Hindlimb muscle (tissue), 1 donor: Measurements from ENCODE around the gene ISYNA1. TPM values are rescaled to one million over a fixed set of nuclear protein-coding genes. Genes with fewer than 3 reads are reported as not detected.

Experiments used
- DNase-seq: peaks from one replicate; pipeline ENCODE4 v3.0.0-alpha.2; 2013
- polyA plus RNA-seq: library from polyadenylated mRNA; unstranded; fragments of 120-200 nt; gene quantifications from one replicate; pipeline ENCODE4 v1.2.1, GENCODE V29; 2013; ENCODE audit not compliant: insufficient read length

The ISYNA1 gene
- 231 TPM for polyA plus RNA-seq

DNA sequence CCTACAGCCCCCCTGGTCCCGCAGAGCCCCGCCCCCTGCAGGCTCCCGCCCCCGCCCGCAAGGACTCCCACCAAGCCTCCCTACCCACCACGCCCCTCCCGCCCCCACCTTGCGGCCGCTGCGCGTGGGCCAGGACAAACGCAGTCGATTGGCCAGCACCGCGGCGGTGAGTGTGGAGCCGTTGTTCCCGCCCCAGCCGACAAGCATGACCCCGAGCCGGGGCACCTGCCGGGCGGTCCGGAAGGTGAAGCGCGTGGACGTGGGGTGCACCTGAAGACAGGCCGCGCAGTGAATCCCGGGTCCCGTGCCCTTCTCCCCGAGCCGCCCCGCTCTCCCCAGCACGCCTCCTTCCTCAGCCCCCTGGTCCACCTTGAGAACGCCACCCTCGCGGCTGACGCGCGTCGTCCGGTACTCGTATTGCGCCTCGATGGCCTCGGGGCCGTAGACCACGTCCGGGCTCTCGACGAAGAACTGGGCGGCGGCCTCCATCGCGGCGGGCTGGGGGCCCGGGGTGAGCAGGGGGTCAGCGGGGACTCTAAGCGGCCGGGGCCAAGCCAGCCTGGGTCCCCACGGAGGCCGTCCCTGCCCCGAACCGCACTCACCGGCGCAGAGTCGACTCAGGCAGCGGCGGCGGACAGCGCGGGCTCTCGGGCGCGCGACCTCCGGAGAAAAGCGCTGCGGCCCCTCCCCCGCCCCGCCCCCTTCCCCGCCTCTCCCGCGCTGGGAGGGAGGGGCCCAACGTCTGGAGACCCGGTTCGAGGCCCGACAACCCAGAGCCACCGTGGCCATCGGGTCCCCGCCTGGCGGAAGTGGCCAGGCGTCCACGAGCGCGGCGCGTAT, at the start of gene ISYNA1:
ISYNA1 (minus strand) TSS at position 643 of the 840 bp plus-strand sequence; CDS start at position 489, 154 bp downstream.
- no peak for DNase-seq

DNA sequence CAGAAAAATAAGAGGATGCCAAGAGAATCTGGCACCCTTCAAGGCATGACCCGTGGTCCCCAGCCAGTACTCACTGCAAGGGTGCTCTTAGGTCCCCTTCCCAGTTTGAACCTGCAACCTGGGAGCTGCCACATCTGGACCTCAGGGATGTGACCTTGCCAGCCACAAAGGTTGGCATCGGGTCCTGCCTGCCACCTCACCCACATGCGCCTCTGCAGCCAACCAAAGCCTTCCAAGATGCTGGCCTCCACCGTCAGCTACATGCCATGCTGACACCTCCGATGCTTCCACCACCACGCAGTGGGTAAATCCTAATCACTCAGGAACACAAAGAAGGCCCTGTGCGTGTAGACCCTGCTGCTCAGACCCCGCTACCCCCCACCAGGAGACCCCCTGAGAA, 48.8 kb upstream of the ISYNA1 start:
- DNase-seq: no peak

GRCh38 chr19:18484992-18485391, 47.1 kb upstream of the ISYNA1 start:
- no peak for DNase-seq

DNA sequence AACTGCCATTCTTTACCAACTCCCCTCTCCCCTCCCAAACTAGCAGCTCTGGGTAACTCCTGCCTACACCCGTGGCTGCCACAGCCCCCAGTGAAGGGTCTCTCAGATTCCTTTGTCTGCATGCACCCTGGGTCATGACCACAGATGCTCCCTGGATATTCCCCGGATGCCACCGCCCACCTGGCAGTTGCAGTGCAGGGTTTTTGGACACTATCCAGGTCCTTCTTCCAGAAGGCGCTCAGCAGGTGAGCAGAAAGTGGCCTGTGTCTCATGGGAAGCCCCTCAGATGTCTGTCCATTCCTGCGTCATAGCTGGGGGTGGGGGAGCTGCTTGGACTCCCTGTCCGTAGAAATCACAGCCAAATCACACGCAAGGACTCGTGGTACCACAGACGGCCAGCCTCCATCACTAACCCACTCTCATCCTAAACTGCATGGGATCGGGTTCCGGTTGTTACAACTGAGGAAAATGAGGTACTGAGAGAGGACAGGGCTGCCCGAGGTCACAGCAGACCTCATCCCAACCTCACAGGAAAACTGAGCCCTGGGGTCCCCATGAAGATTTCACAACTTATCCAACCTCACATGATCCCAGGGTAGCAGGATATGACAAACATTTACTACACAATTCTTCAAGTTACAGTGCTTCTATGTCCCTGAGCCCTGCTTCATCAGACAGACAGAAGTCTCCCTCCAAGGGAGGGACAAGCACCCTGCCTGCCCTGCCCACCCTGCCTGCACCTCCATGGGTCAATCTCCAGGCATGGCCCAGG, 45.4 kb upstream of the ISYNA1 start:
- no peak for DNase-seq

DNA sequence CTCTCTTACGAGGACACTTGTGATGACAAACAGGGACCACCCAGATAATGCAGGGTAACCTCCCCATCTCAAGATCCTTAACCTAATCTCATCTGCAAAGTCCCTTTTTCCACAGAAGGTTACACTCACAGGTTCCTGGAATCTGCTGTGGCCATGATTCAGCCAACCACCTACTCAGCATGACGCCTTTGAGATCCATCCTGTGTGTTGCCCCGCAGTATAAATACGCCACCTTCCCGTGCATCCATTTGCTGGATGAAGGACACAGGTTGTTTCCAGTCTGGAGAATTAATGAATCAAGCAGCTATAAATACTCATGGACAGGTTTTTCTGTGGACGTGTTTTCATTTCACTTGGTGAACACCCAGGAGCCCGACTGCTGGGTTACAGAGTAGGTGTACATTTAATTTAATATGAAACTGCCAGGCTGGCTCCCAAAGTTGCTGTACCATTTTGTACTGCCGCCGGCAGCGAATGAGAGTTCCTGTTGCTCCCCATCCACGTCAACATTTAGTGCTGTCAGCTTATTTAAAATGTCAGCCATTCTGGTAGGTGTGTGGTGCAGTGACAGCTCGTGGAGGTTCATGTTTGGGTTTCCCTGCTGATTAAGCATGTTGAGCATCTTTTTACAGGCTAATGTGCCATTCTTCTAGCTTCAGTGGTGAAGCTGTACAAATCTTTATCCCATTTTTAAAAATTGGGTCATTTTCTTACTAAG, 43.7 kb upstream of the ISYNA1 start:
- DNase-seq: no peak

GRCh38 chr19:18480006-18480691, 42.2 kb upstream of the ISYNA1 start:
- DNase-seq: no peak

- no peak for DNase-seq
Observed at GRCh38 chr19:18478545-18479311, 40.8 kb upstream of the ISYNA1 start.

- no peak for DNase-seq
Observed at GRCh38 chr19:18477974-18478373, 40.0 kb upstream of the ISYNA1 start.

GRCh38 chr19:18477042-18477779, 39.3 kb upstream of the ISYNA1 start:
- DNase-seq: no peak

DNA sequence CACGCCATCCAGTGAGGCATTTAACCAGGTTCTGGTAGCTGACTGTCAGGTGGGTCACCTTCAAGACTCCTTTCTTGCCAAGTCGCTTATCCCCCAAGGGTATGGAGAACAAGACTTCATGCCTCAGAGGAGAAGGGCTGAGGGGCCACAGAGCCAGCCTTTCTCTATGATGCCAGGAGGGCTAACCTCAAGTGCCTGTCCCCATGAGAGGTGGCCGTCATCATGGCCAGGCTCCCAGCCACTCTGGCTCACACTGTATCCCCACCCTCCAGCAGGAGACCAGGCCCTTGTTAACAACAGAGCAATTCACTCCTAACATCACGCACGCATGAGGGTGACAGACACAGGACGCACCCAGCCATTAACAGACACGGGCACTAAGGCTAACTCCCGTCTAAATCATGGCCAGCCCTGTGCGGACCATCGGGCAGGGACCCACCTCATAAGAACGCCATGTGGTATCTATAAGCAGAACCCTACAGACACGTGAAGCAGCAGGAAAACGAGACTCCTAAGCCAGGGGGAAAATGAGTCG, 38.6 kb upstream of the ISYNA1 start:
- no peak for DNase-seq

GRCh38 chr19:18475762-18476331, 37.9 kb upstream of the ISYNA1 start:
- no peak for DNase-seq

DNA sequence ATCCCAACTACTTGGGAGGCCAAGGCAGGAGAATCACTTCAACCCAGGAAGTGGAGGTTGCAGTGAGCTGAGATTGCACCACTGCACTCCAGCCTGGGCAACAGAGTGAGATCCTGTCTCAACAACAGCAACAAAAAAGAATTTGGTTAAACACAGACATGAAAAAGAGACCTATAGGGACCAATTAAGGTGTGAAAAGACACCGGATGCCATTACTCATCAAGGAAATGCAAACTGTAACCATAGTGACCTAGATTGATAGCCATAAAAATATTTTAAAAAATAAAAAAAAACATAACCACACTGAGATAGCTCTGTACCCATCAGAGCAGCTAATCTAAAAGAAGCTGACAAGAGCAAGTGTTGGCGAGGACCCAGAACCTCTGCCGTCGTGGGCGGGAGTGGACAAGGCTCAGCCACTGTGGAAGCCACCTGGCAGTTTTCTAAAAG, 37.1 kb upstream of the ISYNA1 start:
- DNase-seq: no peak

DNA sequence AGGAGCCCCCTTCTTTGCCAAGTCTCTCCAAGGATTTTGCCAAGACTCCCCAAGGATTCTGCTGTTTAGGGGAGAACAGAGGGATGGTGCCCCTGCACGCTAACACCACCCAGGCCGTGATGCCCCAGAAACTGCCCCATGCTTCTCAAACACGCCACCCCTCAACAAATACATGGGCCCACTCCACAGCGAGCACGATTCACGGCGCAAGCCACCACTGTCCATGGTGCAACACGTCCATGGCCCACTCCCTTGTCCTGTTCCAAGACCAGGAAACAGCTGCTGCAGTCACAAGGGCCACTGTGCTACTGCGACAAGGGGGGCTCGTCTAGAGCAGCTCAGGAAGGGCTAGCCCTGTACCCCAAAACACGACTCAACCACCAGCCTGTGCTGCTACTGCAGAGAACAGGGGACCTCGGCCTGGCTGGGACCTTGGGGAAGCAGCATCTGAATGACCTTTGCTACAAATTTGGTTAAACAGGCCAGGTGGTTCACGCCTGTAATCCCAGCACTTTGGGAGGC, 36.5 kb upstream of the ISYNA1 start:
- DNase-seq: no peak

GRCh38 chr19:18473706-18474087, 35.8 kb upstream of the ISYNA1 start:
- no peak for DNase-seq

DNA sequence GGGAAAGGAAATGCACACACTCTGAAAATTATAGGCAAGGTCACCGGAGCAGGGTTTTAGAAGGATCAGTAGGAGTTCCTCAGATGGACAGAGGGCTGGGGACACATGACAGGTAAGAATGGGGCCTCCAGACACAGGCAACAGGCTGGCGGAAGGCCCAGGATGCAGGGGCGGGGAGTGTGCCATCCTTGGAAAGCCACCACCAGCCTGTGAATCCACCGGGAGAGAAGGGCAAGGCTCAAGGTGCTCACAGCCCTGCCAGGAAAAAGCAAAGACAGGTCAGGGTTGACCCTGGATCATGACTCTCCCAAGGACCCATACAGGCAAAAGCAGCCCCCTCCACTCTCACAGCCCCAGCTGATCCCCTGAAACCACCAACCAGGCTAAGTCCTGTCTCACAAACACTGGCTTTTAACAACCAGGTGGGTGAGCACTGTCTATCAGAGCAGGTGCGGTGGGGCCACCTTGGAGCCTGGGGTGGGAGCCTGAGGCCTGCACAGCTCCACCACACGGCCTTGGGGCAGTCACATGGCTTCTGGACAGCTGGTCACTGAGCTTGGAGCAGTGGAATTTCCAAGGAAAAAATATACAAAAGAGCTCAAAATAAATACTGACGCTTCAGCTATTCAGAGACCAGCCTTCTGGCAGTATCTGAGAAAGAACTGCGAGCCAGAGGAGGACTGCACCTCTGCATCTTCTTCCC, 35.2 kb upstream of the ISYNA1 start:
- no peak for DNase-seq

- DNase-seq: no peak
Observed at GRCh38 chr19:18470787-18471186, 32.9 kb upstream of the ISYNA1 start.

GRCh38 chr19:18469069-18469846, 31.3 kb upstream of the ISYNA1 start:
- no peak for DNase-seq

DNA sequence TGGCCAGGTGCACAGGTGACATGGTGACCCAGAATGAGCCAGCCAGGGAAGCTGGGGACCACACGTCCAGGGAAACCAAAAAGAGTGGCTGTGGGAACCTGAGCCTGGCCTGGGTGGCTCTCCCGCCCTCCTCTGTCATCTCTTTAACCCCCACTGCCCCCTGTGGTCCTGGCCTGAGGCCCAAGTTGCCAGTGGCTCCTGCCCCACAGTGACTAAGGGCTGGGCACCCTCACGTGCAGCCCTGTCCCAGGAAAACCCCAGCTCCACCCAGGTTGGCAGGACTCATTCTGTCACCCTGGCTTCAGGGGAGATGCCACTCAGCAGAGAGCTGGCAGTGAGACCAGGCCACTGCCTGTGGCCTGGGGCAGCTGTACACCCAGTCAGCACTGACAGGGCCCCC, 30.6 kb upstream of the ISYNA1 start:
- no peak for DNase-seq

DNA sequence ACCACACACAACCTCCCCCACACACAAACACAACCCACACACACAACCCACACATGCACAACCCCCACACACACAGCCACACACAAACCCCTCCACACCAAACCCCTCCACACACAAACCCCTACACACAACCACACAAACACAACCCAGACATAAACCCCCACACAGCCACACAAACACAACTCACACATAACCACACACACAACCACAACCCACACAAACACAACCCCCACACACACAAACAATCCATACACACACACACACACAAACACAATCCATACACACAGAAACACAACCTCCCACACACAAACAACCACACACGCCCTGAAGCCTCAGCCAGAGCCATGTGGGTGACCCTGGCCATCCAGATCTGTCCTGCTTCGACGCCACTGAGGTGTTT, 30.0 kb upstream of the ISYNA1 start:
- DNase-seq: no peak
